NCI-H146 treated with DMSO at 0.1 percent for 48 hours (cell line): ENCODE measurements around the gene MUC5B.
"Not testable (repeated sequence)": the region's sequence is repeated elsewhere in the genome, so short reads cannot be mapped to it uniquely, and the experiment has no call there.

Experiments used
- DNase-seq: peaks from one replicate; lab custom pipeline; 2025; ENCODE audit not compliant: unreplicated experiment; lab: John Stamatoyannopoulos, UW

The MUC5B gene

DNA sequence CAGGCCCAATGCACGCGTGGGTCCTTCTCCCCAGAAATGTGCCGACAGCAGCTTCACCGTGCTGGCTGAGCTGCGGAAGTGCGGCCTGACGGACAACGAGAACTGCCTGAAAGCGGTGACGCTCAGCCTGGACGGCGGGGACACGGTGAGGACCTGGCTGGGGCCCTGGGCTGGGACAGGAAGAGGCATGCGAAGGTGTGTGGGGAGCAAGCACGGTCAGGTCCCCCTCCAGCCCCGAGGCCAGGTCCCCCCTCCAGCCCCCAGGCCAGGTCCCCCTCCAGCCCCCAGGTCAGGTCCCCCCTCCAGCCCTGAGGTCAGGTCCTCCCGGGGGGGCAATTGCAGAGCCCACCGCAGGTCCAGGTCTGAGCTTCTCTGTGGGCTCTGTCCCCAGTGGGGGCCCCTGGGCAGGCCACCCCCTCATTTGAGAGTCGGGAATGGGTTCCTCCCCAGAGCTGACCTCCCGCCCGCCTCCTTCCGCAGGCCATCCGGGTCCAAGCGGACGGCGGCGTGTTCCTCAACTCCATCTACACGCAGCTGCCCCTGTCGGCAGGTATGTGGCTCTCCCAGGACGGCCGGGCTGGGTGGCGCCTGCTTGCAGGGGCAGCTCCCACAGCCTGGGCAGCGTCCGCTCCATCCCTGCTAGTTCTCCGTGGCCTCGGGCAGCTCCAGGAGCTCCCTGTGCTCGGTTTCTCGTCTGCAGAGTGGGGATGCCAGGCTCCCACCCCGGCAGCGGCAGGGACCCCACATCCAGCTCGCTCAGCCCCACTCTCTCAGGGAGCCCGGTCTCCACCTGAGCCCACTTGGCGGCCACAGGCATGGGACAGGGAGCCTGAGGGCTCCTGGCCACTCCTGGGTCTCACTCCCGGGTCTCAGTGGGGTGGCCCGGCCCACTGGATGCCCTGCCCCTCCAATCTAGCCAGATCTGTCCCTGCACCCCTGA lies 7.9 kb downstream of the MUC5B start:
- no peak for DNase-seq

DNA sequence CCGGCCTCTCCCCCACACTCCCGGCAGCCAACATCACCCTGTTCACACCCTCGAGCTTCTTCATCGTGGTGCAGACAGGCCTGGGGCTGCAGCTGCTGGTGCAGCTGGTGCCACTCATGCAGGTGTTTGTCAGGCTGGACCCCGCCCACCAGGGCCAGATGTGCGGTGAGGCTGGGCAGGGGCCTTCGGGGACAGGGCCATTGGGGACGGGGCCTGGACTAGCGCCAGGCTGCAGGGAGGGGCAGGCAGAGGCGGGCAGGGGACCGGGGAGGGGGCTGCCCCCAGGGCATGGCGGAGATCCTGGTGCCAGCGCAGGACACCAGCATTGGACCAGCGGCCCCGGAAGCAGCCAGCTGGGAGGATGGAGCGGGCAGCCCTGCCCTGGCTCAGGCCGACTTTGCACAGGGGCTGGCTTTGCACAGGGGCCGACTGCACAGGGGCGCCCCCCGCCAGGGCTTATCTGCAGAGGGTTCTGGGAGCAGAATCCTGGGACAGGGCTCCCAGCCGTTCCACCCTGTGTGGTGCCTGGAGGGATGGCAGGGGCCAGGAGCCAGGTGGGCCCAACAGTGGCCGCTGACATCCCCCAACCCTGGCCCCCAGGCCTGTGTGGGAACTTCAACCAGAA lies 8.6 kb downstream of the MUC5B start:
- no peak for DNase-seq

DNA sequence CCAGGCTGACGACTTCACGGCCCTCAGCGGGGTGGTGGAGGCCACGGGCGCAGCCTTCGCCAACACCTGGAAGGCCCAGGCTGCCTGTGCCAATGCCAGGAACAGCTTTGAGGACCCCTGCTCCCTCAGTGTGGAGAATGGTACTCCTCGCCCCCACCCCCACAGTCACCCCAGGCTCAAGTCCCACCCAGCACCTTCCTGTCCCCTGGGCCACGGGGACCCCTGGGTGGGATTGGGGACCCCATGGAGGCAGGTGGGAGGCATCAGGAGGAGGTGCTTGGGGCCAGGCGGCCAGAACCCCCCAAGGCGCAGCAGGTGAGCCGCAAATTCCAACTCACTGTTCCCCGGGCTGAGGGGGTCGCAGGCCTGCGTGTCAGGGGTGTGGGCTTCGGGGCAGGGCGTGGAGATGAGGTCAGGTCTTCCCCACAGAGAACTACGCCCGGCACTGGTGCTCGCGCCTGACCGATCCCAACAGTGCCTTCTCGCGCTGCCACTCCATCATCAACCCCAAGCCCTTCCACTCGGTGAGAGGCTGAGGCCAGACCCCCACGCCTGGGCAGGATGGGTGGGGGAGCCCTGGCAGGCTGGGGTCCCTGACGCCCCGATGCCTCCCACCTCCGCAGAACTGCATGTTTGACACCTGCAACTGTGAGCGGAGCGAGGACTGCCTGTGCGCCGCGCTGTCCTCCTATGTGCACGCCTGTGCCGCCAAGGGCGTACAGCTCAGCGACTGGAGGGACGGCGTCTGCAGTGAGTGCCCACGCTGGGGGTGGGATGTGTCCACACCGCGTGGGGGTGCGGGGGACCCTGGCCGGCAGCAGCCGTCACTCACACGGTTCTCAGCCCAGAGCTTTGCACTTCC lies 9.4 kb downstream of the MUC5B start:
- DNase-seq = no peak

DNA sequence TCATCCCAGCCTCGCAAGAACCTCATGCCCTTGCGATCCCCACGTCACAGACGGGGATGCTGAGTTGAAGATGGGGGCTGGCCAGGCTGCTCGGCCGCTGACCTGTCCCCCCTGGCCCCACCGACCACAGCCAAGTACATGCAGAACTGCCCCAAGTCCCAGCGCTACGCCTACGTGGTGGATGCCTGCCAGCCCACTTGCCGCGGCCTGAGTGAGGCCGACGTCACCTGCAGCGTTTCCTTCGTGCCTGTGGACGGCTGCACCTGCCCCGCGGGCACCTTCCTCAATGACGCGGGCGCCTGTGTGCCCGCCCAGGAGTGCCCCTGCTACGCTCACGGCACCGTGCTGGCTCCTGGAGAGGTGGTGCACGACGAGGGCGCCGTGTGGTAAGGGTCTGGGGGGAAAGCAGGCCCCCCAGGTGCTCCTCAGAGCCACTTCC lies 10.0 kb downstream of the MUC5B start:
- no peak for DNase-seq

DNA sequence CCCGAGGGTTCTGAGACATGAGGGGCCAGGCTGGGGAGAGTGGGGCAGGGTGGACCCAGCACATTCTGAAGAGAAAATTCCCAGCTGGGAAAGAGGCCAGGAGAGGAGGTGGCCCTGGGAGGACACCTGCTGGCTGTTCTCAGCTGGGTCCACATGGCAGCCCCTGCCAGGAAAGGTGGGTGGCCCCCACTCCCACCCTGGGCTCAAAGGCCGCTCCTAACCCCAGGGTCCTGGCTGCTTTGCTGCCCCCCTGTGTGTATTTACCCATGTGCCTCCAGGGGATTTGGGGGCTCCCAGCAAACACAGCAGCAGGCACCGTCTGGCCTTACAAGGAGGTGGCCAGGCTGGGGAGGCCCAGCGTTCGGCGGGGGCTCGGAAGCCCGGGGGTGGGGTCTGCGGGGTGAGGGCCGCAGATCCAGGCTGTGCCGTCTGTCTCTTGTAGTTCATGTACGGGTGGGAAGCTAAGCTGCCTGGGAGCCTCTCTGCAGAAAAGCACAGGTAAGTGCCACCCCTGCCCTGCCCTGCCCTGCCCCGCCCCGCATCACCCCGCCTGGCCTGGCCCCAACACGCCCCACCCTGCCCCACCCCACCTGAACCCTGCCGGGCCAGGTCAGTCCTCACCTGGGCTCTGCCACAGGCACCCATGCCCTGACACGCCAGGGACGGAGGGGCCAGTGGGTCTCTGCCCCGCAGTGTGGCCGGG lies 10.6 kb downstream of the MUC5B start:
- no peak for DNase-seq

DNA sequence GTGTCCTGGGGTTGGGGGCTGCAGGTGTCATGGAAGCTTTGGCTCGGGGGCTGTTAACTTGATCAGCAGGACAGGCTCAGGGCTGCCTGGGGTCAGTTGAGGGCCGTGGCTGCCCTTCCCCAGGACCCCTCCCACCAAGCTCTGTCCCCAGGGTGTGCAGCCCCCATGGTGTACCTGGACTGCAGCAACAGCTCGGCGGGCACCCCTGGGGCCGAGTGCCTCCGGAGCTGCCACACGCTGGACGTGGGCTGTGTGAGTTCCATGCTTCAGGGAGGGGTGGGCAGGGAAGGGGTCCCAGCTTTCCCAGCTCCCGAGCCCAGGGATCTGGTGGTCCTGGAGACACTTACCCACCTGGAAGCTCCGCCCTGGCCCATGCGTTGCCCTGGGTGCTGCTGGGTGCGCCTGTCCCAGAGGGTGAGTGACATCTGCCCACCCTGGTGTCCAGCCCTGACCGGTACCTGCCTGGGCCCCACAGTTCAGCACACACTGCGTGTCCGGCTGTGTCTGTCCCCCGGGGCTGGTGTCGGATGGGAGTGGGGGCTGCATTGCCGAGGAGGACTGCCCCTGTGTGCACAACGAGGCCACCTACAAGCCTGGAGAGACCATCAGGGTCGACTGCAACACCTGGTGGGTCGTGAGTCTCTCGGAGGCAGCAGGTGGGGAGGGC lies 11.3 kb downstream of the MUC5B start:
- DNase-seq = no peak

DNA sequence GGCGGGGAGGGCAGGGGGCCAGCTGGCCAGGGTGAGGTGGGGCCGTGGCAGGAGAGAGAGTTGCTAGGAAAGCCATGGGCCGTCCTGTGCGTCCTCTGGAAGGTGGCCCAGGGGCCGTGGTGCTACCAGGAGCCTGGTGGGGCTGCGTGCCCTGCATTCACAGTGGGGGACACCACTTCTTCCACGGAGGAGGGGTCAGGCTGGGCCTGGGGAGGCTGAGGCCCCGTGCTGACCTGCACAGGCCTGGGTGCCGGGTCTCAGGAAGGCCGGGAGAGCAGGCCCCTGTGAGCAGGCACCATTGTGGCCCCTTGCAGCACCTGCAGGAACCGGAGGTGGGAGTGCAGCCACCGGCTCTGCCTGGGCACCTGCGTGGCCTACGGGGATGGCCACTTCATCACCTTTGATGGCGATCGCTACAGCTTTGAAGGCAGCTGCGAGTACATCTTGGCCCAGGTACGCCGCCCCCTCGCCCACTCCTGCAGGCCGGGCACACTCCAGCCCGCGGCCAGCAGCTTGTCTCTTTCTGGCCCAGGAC lies 12.0 kb downstream of the MUC5B start:
- no peak for DNase-seq

DNA sequence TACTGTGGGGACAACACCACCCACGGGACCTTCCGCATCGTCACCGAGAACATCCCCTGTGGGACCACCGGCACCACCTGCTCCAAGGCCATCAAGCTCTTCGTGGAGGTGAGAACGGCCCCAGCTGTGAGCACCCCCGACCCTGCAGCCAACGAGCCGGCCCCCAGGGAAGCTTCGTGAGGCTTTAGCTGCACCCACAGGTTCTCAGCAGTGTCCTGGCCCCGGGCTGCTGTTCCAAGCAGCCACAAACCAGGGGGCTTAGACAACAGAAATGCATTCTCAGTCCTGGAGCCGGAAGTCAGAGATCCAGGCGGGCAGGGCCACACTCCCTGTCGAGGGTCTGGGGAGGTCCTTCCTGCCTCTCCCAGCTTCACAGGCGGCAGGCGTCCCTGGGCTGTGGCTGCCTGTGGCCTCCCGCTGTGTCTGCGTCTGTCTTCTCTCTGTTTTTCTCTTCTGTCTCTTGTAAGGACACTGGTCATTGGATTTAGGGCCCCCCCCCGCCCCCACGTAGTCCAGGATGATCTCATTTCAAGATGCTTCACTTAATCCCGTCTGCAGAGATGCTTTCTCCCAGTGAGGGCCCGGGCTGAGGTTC lies 12.5 kb downstream of the MUC5B start:
- DNase-seq = no peak

DNA sequence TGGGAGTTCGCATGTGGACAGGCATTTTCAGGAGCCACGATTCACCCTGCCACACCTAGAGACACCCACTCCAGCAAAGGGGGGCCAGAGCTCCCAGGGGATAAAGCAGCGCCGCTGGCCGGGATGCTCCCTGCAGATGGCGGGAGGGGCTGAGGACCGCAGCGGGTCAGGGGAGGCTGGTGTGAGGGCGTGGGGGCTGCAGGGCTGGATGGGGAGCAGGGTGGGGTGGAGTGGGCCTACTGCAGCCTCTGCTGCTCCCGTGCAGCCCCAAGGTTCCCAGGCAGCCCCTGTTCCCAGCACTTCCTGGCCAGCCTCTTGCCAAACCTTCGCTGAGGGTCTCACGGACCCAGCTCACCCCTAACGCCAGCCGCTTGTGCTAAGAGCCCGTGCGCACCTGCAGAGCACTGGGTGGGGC lies 13.0 kb downstream of the MUC5B start:
- DNase-seq = no peak

DNA sequence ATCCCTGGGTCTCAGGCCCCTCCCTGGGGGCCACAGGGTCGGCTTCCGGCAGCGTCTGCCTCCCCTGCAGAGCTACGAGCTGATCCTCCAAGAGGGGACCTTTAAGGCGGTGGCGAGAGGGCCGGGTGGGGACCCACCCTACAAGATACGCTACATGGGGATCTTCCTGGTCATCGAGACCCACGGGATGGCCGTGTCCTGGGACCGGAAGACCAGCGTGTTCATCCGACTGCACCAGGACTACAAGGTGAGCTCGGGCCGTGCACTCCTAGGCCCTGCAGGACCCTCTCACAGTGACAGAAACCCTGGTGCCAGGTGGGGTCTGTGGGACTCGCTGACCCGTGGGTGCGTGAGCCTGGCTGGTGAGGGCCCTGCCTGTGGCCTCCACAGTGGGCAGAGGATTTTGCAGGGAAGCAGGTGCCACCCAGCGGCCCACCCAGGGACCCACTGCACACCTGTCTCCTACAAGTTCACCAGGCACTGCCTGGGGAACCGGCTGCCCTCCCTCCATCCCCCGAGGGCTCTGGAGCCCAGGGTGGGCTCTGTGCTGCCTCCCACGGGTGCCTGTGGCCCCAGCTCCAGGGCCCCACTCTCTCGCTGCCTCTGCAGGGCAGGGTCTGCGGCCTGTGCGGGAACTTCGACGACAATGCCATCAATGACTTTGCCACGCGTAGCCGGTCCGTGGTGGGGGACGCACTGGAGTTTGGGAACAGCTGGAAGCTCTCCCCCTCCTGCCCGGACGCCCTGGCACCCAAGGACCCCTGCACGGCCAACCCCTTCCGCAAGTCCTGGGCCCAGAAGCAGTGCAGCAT lies 13.7 kb downstream of the MUC5B start:
- DNase-seq = no peak

DNA sequence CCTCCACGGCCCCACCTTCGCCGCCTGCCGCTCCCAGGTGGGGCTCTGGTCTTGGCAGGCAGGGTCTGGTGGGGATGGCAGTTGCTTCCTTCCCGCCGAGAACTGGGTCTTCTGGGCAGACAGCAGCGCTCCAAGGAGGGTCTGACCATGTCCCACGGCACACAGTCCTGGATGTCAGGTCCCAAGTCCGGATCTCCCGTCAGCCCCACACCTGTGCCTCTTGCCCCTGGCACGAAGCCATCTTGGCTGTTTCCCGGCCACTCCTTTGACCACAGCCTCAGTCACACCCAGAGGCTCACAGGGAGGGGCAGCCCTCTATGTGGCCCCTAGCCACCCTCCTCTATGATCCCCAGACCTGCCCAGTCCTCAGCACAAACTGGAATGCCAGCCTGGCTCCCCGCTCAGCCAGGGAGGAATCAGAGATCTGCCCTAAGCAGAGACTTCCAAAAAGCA lies 14.3 kb downstream of the MUC5B start:
- DNase-seq = no peak

DNA sequence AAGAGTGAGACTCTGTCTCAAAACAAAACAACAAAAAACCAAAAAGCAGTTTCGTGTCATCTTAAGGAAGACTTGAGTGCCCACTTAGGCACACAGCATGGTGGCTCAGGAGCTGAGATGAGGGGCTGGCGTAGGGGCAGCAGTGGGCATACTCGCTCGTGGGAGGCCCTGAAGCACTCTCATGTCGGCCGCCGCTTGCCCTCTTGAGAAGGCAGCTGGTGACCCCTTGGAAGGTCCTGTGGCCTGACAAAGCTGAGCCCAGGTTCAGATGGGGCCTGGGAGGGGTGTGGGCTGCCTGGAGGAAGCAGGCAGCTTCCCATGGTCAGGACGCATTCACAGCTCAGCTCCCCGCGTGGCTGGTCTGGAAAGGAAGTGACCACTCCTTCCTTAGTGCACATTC lies 15.0 kb downstream of the MUC5B start:
- DNase-seq = no peak

DNA sequence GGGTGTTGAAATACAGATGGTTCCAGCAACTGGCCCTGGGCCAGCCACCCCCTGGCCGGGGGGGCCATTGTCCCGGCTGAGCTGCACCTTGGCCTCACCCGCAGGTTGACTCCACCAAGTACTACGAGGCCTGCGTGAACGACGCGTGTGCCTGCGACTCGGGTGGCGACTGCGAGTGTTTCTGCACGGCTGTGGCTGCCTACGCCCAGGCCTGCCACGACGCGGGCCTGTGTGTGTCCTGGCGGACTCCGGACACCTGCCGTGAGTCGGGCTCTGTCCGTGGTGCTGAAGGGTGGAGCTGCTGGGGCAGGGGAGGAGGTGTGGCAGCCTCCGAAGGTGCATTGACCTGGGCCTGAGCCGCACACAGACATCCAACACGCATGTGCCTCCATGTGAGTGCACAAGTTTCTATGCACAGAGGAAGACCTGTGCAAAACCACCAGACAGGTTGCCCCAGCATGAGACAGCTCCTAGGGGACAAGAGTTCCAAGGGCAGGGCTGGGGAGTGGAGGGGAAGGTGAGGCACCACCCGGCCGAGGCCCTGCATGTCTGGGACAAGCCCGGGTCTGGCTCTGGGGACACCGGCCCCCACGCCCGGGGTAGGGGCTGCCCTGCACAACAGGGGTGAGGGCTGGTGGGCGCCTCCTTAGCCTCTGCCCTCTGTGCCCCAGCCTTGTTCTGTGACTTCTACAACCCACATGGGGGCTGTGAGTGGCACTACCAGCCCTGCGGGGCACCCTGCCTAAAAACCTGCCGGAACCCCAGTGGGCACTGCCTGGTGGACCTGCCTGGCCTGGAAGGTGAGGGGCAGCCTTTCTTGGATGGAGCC lies 16.1 kb downstream of the MUC5B start:
- DNase-seq = no peak

DNA sequence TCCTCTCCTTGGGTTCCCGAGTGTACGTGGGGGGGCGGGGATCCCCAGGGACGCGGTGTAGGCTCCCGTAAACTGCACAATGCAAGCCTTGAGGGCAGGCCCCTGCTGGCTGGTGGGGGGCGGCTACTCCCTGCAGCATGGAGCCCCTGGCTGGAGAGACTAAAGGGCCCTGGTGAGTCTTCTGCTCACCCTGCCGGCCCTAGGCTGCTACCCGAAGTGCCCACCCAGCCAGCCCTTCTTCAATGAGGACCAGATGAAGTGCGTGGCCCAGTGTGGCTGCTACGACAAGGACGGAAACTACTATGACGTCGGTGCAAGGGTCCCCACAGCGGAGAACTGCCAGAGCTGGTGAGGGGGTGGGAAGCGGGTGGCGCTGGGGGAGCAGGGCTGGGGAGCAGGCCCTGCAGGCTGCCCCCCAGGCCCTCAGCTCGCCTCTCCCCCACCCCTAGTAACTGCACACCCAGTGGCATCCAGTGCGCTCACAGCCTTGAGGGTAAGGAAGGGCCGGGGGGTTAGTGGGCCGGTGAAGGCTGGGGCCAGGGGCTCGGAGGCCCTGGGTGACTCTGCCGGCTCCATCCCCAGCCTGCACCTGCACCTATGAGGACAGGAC lies 16.8 kb downstream of the MUC5B start:
- DNase-seq = no peak

DNA sequence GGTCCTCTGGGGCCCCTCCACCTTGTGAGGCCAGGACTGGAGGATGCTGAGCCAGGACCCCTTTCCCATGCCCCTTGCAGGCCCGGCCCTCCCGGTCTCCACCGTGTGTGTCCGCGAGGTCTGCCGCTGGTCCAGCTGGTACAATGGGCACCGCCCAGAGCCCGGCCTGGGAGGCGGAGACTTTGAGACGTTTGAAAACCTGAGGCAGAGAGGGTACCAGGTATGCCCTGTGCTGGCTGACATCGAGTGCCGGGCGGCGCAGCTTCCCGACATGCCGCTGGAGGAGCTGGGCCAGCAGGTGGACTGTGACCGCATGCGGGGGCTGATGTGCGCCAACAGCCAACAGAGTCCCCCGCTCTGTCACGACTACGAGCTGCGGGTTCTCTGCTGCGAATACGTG lies 17.9 kb downstream of the MUC5B start:
- DNase-seq = no peak

DNA sequence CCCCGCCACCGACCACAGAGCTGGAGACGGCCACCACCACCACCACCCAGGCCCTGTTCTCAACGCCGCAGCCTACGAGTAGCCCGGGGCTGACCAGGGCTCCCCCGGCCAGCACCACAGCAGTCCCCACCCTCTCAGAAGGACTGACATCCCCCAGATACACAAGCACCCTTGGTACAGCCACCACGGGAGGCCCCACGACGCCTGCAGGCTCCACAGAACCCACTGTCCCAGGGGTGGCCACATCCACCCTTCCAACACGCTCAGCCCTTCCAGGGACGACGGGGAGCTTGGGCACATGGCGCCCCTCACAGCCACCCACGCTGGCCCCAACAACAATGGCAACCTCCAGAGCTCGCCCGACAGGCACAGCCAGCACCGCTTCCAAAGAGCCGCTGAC lies 18.8 kb downstream of the MUC5B start:
- DNase-seq = no peak

DNA sequence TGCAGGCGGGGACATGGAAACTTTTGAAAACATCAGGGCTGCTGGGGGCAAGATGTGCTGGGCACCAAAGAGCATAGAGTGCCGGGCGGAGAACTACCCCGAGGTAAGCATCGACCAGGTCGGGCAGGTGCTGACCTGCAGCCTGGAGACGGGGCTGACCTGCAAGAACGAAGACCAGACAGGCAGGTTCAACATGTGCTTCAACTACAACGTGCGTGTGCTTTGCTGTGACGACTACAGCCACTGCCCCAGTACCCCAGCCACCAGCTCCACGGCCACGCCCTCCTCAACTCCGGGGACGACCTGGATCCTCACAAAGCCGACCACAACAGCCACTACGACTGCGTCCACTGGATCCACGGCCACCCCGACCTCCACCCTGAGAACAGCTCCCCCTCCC lies 19.4 kb downstream of the MUC5B start:
- no peak for DNase-seq

DNA sequence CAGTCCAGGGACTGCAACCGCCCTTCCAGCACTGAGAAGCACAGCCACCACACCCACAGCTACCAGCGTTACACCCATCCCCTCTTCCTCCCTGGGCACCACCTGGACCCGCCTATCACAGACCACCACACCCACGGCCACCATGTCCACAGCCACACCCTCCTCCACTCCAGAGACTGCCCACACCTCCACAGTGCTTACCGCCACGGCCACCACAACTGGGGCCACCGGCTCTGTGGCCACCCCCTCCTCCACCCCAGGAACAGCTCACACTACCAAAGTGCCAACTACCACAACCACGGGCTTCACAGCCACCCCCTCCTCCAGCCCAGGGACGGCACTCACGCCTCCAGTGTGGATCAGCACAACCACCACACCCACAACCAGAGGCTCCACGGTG lies 19.9 kb downstream of the MUC5B start:
- not testable (repeated sequence) for DNase-seq
